GM12873 (cell line): ENCODE results near the gene DIAPH2.

Source experiments
- TF ChIP-seq, protein P1 (sequence below): IDR thresholded peaks from 2 replicates; pipeline ENCODE4 v1.5.1; 2012; ENCODE audit warnings: low read depth, mild to moderate bottlenecking, moderate library complexity, low read length, control low read depth; ENCODE audit not compliant: insufficient read depth; ENCODE audit errors: missing control alignments

Gene DIAPH2

DNA sequence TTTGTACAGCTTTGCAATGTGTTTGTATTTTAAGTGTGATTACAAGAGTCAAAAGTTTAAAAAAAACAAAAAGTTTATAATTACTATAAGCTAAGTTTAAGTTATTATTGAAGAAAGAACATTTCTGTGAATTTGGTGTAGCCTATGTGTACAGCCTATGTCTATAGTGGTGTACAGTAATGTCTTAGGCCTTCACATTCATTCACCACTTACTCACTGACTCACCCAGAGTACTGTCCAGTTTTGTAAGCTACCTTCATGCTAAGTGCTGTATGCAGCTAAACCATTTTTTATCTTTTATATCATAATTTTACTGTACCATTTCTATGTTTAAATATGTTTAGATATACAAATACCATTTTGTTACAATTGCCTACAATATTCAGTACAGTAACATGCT is 381.3 kb downstream of the DIAPH2 start:
- TF ChIP-seq, protein P1, sequence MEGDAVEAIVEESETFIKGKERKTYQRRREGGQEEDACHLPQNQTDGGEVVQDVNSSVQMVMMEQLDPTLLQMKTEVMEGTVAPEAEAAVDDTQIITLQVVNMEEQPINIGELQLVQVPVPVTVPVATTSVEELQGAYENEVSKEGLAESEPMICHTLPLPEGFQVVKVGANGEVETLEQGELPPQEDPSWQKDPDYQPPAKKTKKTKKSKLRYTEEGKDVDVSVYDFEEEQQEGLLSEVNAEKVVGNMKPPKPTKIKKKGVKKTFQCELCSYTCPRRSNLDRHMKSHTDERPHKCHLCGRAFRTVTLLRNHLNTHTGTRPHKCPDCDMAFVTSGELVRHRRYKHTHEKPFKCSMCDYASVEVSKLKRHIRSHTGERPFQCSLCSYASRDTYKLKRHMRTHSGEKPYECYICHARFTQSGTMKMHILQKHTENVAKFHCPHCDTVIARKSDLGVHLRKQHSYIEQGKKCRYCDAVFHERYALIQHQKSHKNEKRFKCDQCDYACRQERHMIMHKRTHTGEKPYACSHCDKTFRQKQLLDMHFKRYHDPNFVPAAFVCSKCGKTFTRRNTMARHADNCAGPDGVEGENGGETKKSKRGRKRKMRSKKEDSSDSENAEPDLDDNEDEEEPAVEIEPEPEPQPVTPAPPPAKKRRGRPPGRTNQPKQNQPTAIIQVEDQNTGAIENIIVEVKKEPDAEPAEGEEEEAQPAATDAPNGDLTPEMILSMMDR = no peak

DNA sequence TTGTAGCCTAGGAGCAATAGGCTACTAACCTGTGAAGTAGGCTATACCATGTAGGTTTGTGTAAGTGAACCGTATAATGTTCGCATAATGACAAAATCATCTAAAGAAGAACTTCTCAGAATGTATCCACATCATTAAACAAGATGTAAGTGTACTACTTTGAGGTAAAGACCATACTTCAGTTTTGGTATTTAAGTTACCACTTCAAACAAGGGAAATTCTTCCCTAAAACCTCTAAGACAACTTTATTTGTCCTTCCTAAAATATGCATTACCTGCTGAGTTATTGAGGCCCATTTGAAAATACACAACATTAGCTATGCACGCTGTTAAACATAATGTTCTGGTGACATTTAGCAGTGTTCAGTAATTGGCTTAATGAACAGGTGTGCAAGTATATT is 381.7 kb downstream of the DIAPH2 start:
- TF ChIP-seq, protein P1 = no peak

DNA sequence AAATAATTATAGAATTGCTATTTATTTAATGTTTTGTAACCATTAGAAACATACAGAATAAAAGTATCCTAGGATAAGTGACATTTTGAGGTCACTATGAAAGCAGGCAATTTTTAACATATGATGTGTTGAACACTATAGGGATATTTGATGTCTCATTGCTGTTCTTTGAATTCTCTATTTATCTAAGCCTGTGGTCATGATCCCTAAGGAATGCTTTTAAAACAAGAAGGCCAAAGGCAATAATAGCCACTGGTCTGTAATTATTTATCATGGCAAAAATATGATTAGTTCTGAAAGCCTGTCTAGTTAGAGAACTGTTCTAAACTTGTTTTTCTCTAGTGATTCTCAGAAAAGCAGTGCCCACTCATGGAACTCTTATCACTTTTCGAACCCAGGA is 385.7 kb downstream of the DIAPH2 start:
- TF ChIP-seq, protein P1 = no peak

DNA sequence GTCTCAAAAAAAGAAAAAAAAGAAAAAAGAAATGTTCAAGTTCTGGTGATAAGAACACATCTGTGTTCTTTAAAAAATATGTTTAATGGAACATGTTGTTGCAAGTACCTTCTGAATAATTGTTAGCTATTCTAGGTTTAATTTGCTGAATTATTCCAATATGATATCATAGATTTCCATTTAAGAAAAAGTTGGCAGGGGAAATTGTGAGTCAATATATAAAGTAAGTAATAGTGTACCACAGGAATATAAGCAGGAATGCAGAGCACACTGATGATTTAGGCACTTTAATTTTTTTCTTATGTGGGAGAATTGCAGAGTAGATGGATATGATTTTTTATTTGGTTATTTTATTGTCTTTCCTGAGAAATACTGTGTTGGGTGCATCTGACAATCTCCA is 389.8 kb downstream of the DIAPH2 start:
- TF ChIP-seq, protein P1 = no peak

DNA sequence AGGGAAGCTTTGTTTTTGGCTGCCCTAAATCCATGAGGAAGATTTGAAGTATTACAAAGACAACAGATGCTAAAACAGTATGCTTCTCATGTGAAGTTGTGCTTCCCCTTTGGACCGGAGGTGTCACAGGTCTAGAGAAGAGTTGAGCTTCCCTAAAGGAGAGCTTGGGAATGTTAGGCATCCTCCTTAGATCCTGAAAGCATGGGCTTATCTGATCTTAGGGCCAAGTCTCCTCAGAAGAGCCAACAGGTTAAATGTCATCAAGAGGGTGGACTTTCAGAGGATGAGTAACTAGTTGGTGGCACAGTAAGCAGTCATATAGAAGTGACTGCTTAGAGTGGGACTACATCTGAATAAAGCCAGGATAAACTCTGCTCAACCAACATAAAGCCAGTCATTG is 404.5 kb downstream of the DIAPH2 start:
- TF ChIP-seq, protein P1 = no peak

DNA sequence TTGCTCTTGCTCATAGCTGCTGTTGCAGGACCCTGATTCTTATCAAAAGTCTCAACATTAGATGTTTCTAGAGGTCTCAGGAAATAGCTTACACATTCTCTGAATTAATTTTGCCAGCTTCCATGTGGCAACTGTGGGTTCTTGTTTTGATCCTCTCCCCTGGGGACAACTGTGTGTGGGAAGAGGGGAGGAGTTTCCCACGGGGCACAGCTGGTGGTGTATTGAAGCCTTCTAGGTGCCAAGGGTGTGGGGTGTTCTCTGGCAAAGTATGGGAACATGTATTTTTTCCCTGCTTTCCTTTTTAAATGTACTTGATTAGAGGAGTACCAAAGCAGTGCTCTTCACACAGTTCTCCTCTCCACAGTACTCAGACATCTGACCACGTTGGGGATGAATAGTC is 411.7 kb downstream of the DIAPH2 start:
- TF ChIP-seq, protein P1 = no peak

DNA sequence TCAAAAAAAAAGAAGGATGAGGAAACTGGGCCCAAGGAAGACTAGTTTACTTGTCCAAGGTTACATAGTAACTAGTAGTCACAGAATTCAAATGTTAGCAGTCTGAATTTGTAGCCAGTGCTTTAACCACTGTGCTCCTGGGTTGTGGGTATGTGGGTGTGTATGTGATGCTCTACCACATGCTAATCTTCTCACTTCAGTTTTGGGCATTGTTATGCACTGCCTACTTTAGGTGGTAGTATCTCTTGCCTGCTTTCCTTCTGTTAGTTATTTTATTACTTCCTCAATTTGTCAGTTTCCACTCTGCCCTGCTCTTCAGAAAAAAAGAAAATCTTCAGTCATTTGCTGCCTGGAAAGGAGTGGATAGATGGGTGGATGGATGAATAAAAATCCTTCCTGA is 418.3 kb downstream of the DIAPH2 start:
- TF ChIP-seq, protein P1 = no peak
